Measurements from ENCODE around the gene ANO4.
A peak's percentile ranks its signal among the peaks of the same experiment; 100 is the strongest.

ANO4 gene

GRCh38 chr12:100808777-100809176 lies 14.2 kb downstream of the ANO4 start:
- DNase-seq (ENCODE audit: low spot score), result no peak

- no peak for DNase-seq (ENCODE audit: low spot score)
These were observed 25.7 kb downstream of the ANO4 start for GRCh38 chr12:100820314-100820713.

- DNase-seq (ENCODE audit: low spot score), result peak; percentile 5
These were observed 29.4 kb downstream of the ANO4 start for GRCh38 chr12:100823963-100824362.

GRCh38 chr12:100824476-100824875 lies 29.9 kb downstream of the ANO4 start:
- DNase-seq (ENCODE audit: low spot score), result no peak

- DNase-seq (ENCODE audit: low spot score), result peak; percentile 55
These were observed 31.7 kb downstream of the ANO4 start for GRCh38 chr12:100826323-100826722.

- DNase-seq (ENCODE audit: low spot score), result peak; percentile 32
These were observed 33.4 kb downstream of the ANO4 start for GRCh38 chr12:100827901-100828520.

GRCh38 chr12:100830003-100830795 lies 35.6 kb downstream of the ANO4 start:
- DNase-seq (ENCODE audit: low spot score), result no peak

GRCh38 chr12:100833282-100833681 lies 38.7 kb downstream of the ANO4 start:
- DNase-seq (ENCODE audit: low spot score), result no peak

- DNase-seq (ENCODE audit: low spot score), result no peak
These were observed 46.2 kb downstream of the ANO4 start for GRCh38 chr12:100840748-100841147.

- DNase-seq (ENCODE audit: low spot score), result no peak
These were observed 47.6 kb downstream of the ANO4 start for GRCh38 chr12:100842156-100842555.

- no peak for DNase-seq (ENCODE audit: low spot score)
These were observed 48.5 kb downstream of the ANO4 start for GRCh38 chr12:100843061-100843460.

- DNase-seq (ENCODE audit: low spot score), result no peak
These were observed 50.5 kb downstream of the ANO4 start for GRCh38 chr12:100845095-100845494.

GRCh38 chr12:100851637-100852036 lies 57.1 kb downstream of the ANO4 start:
- DNase-seq (ENCODE audit: low spot score), result no peak

GRCh38 chr12:100857418-100857817 lies 62.8 kb downstream of the ANO4 start:
- no peak for DNase-seq (ENCODE audit: low spot score)

GRCh38 chr12:100857971-100858370 lies 63.4 kb downstream of the ANO4 start:
- DNase-seq (ENCODE audit: low spot score), result no peak

- no peak for DNase-seq (ENCODE audit: low spot score)
These were observed 64.1 kb downstream of the ANO4 start for GRCh38 chr12:100858656-100859055.

GRCh38 chr12:100859063-100859627 lies 64.6 kb downstream of the ANO4 start:
- no peak for DNase-seq (ENCODE audit: low spot score)

GRCh38 chr12:100860611-100861010 lies 66.0 kb downstream of the ANO4 start:
- DNase-seq (ENCODE audit: low spot score), result no peak

GRCh38 chr12:100862676-100863075 lies 68.1 kb downstream of the ANO4 start:
- DNase-seq (ENCODE audit: low spot score), result no peak

- no peak for DNase-seq (ENCODE audit: low spot score)
These were observed 69.8 kb downstream of the ANO4 start for GRCh38 chr12:100864366-100864765.

- no peak for DNase-seq (ENCODE audit: low spot score)
These were observed 73.2 kb downstream of the ANO4 start for GRCh38 chr12:100867639-100868393.

- no peak for DNase-seq (ENCODE audit: low spot score)
These were observed 73.9 kb downstream of the ANO4 start for GRCh38 chr12:100868487-100868886.
